NT2/D1 (cell line): ENCODE measurements around the gene MAN1B1.

Experiments
- SUZ12 ChIP-seq: IDR thresholded peaks from 2 replicates; pipeline ENCODE4 v1.6.1; 2011; ENCODE audit not compliant: insufficient read length, insufficient read depth; ENCODE audit errors: extremely low read depth
- YY1 ChIP-seq: IDR thresholded peaks from 2 replicates; pipeline ENCODE4 v1.6.1; 2011; ENCODE audit not compliant: insufficient read length, insufficient read depth
- ZNF274 ChIP-seq: IDR thresholded peaks from 2 replicates; pipeline ENCODE4 v1.6.1; 2011; ENCODE audit warnings: mild to moderate bottlenecking, low read depth, low read length

- TF ChIP-seq YY1: no peak
- TF ChIP-seq SUZ12: no peak
- TF ChIP-seq ZNF274: no peak
These were observed 24.4 kb upstream of the MAN1B1 start for GRCh38 chr9:137062384-137062783.
